HepG2 (cell line): ENCODE measurements around the gene MICB. TPM values are rescaled to one million over a fixed set of nuclear protein-coding genes. Genes with fewer than 3 reads are reported as not detected.

ENCODE experiments used
- CBFB ChIP-seq: sonication (generic); formaldehyde crosslinking; IDR thresholded peaks from 2 replicates; pipeline ENCODE4 v1.4.0; 2020; ENCODE audit warnings: missing genetic modification reagents
- DPF2 ChIP-seq: sonication (generic); formaldehyde crosslinking; IDR thresholded peaks from 2 replicates; pipeline ENCODE4 v1.4.0; 2020; ENCODE audit warnings: mild to moderate bottlenecking, low read depth, missing genetic modification reagents, borderline replicate concordance
- EHMT2 ChIP-seq: fragments of 200-600 bp; sonication (generic); IDR thresholded peaks from 2 replicates; pipeline ENCODE4 v1.7.0; 2017; ENCODE audit warnings: antibody characterized with exemption, low read depth, low read length, borderline replicate concordance
- KLF15 ChIP-seq: sonication (generic); formaldehyde crosslinking; IDR thresholded peaks from 2 replicates; pipeline ENCODE4 v1.8.1; 2023; ENCODE audit warnings: borderline replicate concordance, mild to moderate bottlenecking, inconsistent platforms, missing genetic modification reagents, mixed read lengths
- MAFF ChIP-seq: IDR thresholded peaks from 2 replicates; pipeline ENCODE4 v1.6.1; 2011; ENCODE audit warnings: low read depth, low read length, improper control_type of control experiment
- MBD4 ChIP-seq: IDR thresholded peaks from 2 replicates; pipeline ENCODE4 v1.6.1; 2012; ENCODE audit warnings: low read length, inconsistent platforms, borderline replicate concordance
- MYNN ChIP-seq: sonication (generic); formaldehyde crosslinking; IDR thresholded peaks from 2 replicates; pipeline ENCODE4 v1.4.0; 2020; ENCODE audit warnings: mild to moderate bottlenecking, low read depth, missing genetic modification reagents
- RAD21 ChIP-seq: fragments of 450-650 bp; formaldehyde crosslinking; IDR thresholded peaks from 2 replicates; pipeline ENCODE4 v1.5.0; 2020; ENCODE audit warnings: mild to moderate bottlenecking
- RBM22 ChIP-seq: fragments of 200-400 bp; formaldehyde crosslinking; optimal IDR thresholded peaks from 2 replicates; pipeline ENCODE3; 2017; ENCODE audit warnings: mild to moderate bottlenecking, low read length, moderate library complexity
- SIN3A ChIP-seq: IDR thresholded peaks from 2 replicates; pipeline ENCODE4 v1.6.1; 2011; ENCODE audit warnings: low read depth, mild to moderate bottlenecking, control low read depth, low read length, borderline replicate concordance
- STAG1 ChIP-seq: sonication (generic); formaldehyde crosslinking; IDR thresholded peaks from 2 replicates; pipeline ENCODE4 v1.4.0; 2020; ENCODE audit warnings: missing genetic modification reagents
- TRIM24 ChIP-seq: sonication (generic); formaldehyde crosslinking; IDR thresholded peaks from 2 replicates; pipeline ENCODE4 v1.8.0; 2022; ENCODE audit warnings: mild to moderate bottlenecking, missing genetic modification reagents
- ZEB1 ChIP-seq: IDR thresholded peaks from 2 replicates; pipeline ENCODE4 v1.6.1; 2012; ENCODE audit warnings: mild to moderate bottlenecking, low read depth, inconsistent platforms; ENCODE audit not compliant: insufficient replicate concordance
- ZFP37 ChIP-seq: sonication (generic); formaldehyde crosslinking; IDR thresholded peaks from 2 replicates; pipeline ENCODE4 v1.4.0; 2020; ENCODE audit warnings: missing genetic modification reagents, borderline replicate concordance
- ZNF12 ChIP-seq: sonication (generic); formaldehyde crosslinking; IDR thresholded peaks from 2 replicates; pipeline ENCODE4 v1.5.0; 2020; ENCODE audit warnings: missing genetic modification reagents
- ZNF160 ChIP-seq: sonication (generic); formaldehyde crosslinking; IDR thresholded peaks from 2 replicates; pipeline ENCODE4 v1.8.0; 2022; ENCODE audit warnings: mild to moderate bottlenecking, inconsistent platforms, missing genetic modification reagents
- ZNF558 ChIP-seq: sonication (generic); formaldehyde crosslinking; IDR thresholded peaks from 2 replicates; pipeline ENCODE4 v1.9.0; 2022; ENCODE audit warnings: mild to moderate bottlenecking, missing genetic modification reagents, borderline replicate concordance
- ZNF782 ChIP-seq: sonication (generic); formaldehyde crosslinking; IDR thresholded peaks from 2 replicates; pipeline ENCODE4 v1.4.0; 2020; ENCODE audit warnings: missing genetic modification reagents, mild to moderate bottlenecking, borderline replicate concordance
- polyA plus RNA-seq, 8 experiments: library from polyadenylated mRNA; depleted of rRNA in 3 of 8; stranded (reverse) in 7 of 8; unstranded in 1 of 8; fragments of >200 nt; fragmentation: Illumina TruSeq in 4 of 8; extraction: Trizol in 4 of 8; gene quantifications; 2 replicates each; pipeline versions ENCODE4 v1.2.1 to v1.2.3, GENCODE V29; 2011 to 2016; ENCODE audit warnings: low read depth in 4 of 8, missing spikeins in 1 of 8, mixed read lengths in 1 of 8; ENCODE audit not compliant: insufficient read depth in 1 of 8
- total RNA-seq, 5 experiments: library from RNA; depleted of rRNA; stranded (reverse); fragments of >200 nt; fragmentation: Illumina TruSeq; extraction: Trizol; gene quantifications; 2 replicates each; pipeline ENCODE4 v1.2.3, GENCODE V29; 2016; ENCODE audit warnings: low read depth in 1 of 5
- TF ChIP-seq, protein P1 (sequence below): conservative IDR thresholded peaks from 2 replicates; pipeline ENCODE4 v1.6.1; 2018; ENCODE audit warnings: missing genetic modification reagents
- TF ChIP-seq, protein P2 (sequence below): sonication (generic); formaldehyde crosslinking; conservative IDR thresholded peaks from 2 replicates; pipeline ENCODE4 v1.4.0; 2020; ENCODE audit warnings: missing genetic modification reagents
- TF ChIP-seq, protein P3 (sequence below): sonication (generic); formaldehyde crosslinking; IDR thresholded peaks from 2 replicates; pipeline ENCODE4 v1.4.0; 2020; ENCODE audit warnings: missing genetic modification reagents, borderline replicate concordance
- TF ChIP-seq, protein P4 (sequence below): sonication (generic); formaldehyde crosslinking; IDR thresholded peaks from 2 replicates; pipeline ENCODE4 v1.5.0; 2020; ENCODE audit warnings: missing genetic modification reagents

Gene MICB
- total and polyA plus RNA-seq, 2 of the 13 experiments (the other 11 are each of a cell fraction or from before 2014, with no cell fraction given), result 12.5 to 12.8 TPM

DNA sequence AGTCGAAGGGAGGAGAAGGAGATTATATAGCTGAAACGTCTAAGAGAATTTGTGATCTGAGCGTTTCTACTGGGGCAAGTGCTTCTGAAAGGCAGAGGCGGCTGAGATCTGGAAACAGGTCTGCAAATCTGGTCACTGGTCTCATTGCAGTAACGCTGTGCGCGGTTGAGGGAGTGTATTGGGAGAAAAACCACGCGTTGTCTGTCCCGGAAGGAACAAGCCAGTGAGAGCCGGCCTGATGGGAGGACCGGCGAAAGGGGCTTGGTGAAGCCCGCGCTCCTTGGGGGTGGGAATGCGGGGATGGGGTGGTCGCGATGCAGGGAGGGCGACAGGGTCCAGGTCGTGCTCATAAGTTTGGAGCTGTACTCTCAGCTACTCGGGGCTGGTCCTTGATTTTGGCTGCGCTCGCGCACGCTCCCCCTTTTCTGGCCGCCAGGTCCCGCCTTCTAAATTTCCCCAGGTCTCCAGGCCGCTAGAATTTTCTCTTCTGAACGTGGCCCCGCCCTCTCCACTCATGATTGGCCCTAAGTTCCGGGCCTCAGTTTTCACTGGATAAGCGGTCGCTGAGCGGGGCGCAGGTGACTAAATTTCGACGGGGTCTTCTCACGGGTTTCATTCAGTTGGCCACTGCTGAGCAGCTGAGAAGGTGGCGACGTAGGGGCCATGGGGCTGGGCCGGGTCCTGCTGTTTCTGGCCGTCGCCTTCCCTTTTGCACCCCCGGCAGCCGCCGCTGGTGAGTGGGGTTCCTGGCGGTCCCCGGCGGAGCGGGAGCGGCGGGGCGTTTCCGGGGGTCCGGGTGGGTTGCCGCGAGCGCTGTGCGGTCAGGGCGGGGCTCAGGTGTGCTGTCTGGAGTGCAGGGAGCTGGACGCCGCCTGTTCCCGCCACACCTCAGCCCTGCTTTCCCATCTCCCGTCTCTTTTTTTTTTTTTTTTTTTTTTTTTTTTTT is at the start of gene MICB (continued):
- TF ChIP-seq MAFF (no peak), RBM22 (no peak), RAD21 (CRISPR knock-in tag) (no peak), ZNF12 (CRISPR knock-in tag) (no peak), STAG1 (no peak), KLF15 (CRISPR knock-in tag) (no peak), DPF2 (no peak), SIN3A (0 out of 2 replicates have a peak, but pooled peaks have one; percentile 30), ZFP37 (CRISPR knock-in tag) (no peak), ZEB1 (peak; percentile 31), MBD4 (no peak), MYNN (CRISPR knock-in tag) (peak; percentile 34; the same call in 1 of the 2 replicates), TRIM24 (no peak), CBFB (CRISPR knock-in tag) (no peak), ZNF558 (CRISPR knock-in tag) (no peak), ZNF160 (CRISPR knock-in tag) (no peak), ZNF782 (CRISPR knock-in tag) (no peak), EHMT2 (no peak)
- TF ChIP-seq, protein P1, sequence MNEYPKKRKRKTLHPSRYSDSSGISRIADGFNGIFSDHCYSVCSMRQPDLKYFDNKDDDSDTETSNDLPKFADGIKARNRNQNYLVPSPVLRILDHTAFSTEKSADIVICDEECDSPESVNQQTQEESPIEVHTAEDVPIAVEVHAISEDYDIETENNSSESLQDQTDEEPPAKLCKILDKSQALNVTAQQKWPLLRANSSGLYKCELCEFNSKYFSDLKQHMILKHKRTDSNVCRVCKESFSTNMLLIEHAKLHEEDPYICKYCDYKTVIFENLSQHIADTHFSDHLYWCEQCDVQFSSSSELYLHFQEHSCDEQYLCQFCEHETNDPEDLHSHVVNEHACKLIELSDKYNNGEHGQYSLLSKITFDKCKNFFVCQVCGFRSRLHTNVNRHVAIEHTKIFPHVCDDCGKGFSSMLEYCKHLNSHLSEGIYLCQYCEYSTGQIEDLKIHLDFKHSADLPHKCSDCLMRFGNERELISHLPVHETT (CRISPR knock-in tag), result no peak
- TF ChIP-seq, protein P2, sequence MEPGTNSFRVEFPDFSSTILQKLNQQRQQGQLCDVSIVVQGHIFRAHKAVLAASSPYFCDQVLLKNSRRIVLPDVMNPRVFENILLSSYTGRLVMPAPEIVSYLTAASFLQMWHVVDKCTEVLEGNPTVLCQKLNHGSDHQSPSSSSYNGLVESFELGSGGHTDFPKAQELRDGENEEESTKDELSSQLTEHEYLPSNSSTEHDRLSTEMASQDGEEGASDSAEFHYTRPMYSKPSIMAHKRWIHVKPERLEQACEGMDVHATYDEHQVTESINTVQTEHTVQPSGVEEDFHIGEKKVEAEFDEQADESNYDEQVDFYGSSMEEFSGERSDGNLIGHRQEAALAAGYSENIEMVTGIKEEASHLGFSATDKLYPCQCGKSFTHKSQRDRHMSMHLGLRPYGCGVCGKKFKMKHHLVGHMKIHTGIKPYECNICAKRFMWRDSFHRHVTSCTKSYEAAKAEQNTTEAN (CRISPR knock-in tag), result no peak
- TF ChIP-seq, protein P3, sequence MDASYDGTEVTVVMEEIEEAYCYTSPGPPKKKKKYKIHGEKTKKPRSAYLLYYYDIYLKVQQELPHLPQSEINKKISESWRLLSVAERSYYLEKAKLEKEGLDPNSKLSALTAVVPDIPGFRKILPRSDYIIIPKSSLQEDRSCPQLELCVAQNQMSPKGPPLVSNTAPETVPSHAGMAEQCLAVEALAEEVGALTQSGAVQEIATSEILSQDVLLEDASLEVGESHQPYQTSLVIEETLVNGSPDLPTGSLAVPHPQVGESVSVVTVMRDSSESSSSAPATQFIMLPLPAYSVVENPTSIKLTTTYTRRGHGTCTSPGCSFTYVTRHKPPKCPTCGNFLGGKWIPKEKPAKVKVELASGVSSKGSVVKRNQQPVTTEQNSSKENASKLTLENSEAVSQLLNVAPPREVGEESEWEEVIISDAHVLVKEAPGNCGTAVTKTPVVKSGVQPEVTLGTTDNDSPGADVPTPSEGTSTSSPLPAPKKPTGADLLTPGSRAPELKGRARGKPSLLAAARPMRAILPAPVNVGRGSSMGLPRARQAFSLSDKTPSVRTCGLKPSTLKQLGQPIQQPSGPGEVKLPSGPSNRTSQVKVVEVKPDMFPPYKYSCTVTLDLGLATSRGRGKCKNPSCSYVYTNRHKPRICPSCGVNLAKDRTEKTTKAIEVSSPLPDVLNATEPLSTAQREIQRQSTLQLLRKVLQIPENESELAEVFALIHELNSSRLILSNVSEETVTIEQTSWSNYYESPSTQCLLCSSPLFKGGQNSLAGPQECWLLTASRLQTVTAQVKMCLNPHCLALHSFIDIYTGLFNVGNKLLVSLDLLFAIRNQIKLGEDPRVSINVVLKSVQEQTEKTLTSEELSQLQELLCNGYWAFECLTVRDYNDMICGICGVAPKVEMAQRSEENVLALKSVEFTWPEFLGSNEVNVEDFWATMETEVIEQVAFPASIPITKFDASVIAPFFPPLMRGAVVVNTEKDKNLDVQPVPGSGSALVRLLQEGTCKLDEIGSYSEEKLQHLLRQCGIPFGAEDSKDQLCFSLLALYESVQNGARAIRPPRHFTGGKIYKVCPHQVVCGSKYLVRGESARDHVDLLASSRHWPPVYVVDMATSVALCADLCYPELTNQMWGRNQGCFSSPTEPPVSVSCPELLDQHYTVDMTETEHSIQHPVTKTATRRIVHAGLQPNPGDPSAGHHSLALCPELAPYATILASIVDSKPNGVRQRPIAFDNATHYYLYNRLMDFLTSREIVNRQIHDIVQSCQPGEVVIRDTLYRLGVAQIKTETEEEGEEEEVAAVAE (CRISPR knock-in tag), result peak; percentile 27; the same call in 1 of the 2 replicates
- TF ChIP-seq, protein P4, sequence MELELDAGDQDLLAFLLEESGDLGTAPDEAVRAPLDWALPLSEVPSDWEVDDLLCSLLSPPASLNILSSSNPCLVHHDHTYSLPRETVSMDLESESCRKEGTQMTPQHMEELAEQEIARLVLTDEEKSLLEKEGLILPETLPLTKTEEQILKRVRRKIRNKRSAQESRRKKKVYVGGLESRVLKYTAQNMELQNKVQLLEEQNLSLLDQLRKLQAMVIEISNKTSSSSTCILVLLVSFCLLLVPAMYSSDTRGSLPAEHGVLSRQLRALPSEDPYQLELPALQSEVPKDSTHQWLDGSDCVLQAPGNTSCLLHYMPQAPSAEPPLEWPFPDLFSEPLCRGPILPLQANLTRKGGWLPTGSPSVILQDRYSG, result no peak
